Neural progenitor cell (in vitro differentiated cells): ENCODE data around the gene CEBPB. TPM values are rescaled to one million over a fixed set of nuclear protein-coding genes. Genes with fewer than 3 reads are reported as not detected.

Source experiments
- DNase-seq: peaks from one replicate; pipeline ENCODE4 v3.0.0-alpha.2; 2016; ENCODE audit warnings: low spot score
- H2AFZ ChIP-seq: fragments of 200-600 bp; sonication (generic); replicated peaks from 2 replicates; pipeline ENCODE4 v1.6.1; 2016; ENCODE audit warnings: antibody characterized with exemption
- H3F3A ChIP-seq: fragments of 200-600 bp; sonication (generic); 2 replicates; pipeline ENCODE4 v1.6.1; 2016; ENCODE audit warnings: antibody characterized with exemption, low read depth
- H3K27ac ChIP-seq: fragments of 200-600 bp; sonication (generic); 2 replicates; pipeline ENCODE4 v1.5.1; 2016; ENCODE audit warnings: mild to moderate bottlenecking
- H3K27me3 ChIP-seq: fragments of 200-600 bp; sonication (generic); 2 replicates; pipeline ENCODE4 v1.6.1; 2016; ENCODE audit warnings: mild to moderate bottlenecking, moderate library complexity
- H3K36me3 ChIP-seq: fragments of 200-600 bp; sonication (generic); 2 replicates; pipeline ENCODE4 v1.5.1; 2016
- H3K4me1 ChIP-seq: fragments of 200-600 bp; sonication (generic); 2 replicates; pipeline ENCODE4 v1.6.1; 2016; ENCODE audit warnings: mixed run types
- H3K4me2 ChIP-seq: fragments of 200-600 bp; sonication (generic); 2 replicates; pipeline ENCODE4 v1.6.1; 2016
- H3K4me3 ChIP-seq: fragments of 200-600 bp; sonication (generic); 2 replicates; pipeline ENCODE4 v1.5.1; 2016
- H3K79me2 ChIP-seq: fragments of 200-600 bp; sonication (generic); 2 replicates; pipeline ENCODE4 v1.6.1; 2016; ENCODE audit warnings: low read depth
- H3K9ac ChIP-seq: fragments of 200-600 bp; sonication (generic); 2 replicates; pipeline ENCODE4 v1.6.1; 2016
- H3K9me3 ChIP-seq: fragments of 200-600 bp; sonication (generic); 2 replicates; pipeline ENCODE4 v1.5.1; 2016; ENCODE audit warnings: low read depth
- H4K20me1 ChIP-seq: fragments of 200-600 bp; sonication (generic); 2 replicates; pipeline ENCODE4 v1.6.1; 2016; ENCODE audit warnings: low read depth
- H3K27ac Mint-ChIP-seq: 3 replicates; pipeline ENCODE4 v1.8.0; 2021; ENCODE audit warnings: mixed read lengths
- H3K27me3 Mint-ChIP-seq: 2 replicates; pipeline ENCODE4 v1.8.0; 2022; ENCODE audit warnings: low read depth, mild to moderate bottlenecking, inconsistent platforms, moderate library complexity, mixed read lengths; ENCODE audit not compliant: insufficient read depth
- H3K36me3 Mint-ChIP-seq: 3 replicates; pipeline ENCODE4 v1.8.0; 2021; ENCODE audit warnings: mixed read lengths
- H3K4me1 Mint-ChIP-seq: 3 replicates; pipeline ENCODE4 v1.8.0; 2021; ENCODE audit warnings: mixed read lengths
- H3K4me3 Mint-ChIP-seq: 3 replicates; pipeline ENCODE4 v1.8.0; 2021; ENCODE audit warnings: mild to moderate bottlenecking, moderate library complexity, mixed read lengths
- H3K9me3 Mint-ChIP-seq: 3 replicates; pipeline ENCODE4 v1.8.0; 2020; ENCODE audit warnings: mixed read lengths
- EZH2 ChIP-seq: fragments of 200-600 bp; sonication (generic); IDR thresholded peaks from 2 replicates; pipeline ENCODE4 v1.6.1; 2017; ENCODE audit warnings: antibody characterized with exemption, mild to moderate bottlenecking, moderate library complexity
- EZH2phosphoT487 ChIP-seq: fragments of 200-600 bp; sonication (generic); IDR thresholded peaks from 2 replicates; pipeline ENCODE4 v1.6.1; 2017; ENCODE audit warnings: antibody characterized with exemption
- total RNA-seq: library from RNA; depleted of rRNA; stranded (reverse); fragments of >200 nt; gene quantifications from 2 replicates; pipeline ENCODE4 v1.2.3, GENCODE V29; 2015; ENCODE audit warnings: low replicate concordance
- TF ChIP-seq, protein P1 (sequence below): fragments of 200-600 bp; sonication (generic); IDR thresholded peaks from 2 replicates; pipeline ENCODE4 v1.5.1; 2017; ENCODE audit warnings: antibody characterized with exemption, mild to moderate bottlenecking

CEBPB gene
- total RNA-seq, 1 donor from 2014 or later, result 1.8 TPM

DNA sequence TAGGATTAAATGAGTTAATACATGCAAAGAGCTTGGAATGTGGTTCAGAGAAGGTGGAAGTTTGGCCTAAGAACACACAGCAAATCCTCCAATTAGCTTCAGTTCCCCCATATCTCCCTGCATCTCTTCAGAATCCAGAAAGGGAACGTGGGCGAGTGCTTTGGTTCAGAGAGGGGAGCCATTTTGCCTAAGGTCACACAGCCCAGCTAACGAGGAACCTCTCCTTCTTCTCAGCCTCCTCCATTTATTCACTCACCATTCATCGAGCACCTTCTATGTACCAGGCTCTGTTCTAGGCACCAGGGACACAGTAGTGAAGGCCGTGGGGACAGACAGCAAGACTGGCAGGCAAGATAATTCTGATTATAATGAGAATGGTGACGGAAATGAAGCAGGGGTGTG is 2.3 kb upstream of the CEBPB start:
- Histone ChIP-seq H2AFZ (no peak overlapping the region), H3K9ac (no peak overlapping the region), H4K20me1 (peaks cover 11% of the 10 kb centered on the region), H3K4me3 (no peak overlapping the region), H3K27ac (no peak overlapping the region), H3K79me2 (no peaks in the 10 kb centered on the region), H3K36me3 (no peaks in the 10 kb centered on the region), H3K4me2 (no peak overlapping the region), H3F3A (peaks cover 11% of the 10 kb centered on the region), H3K9me3 (no peaks in the 10 kb centered on the region), H3K4me1 (peaks cover 5% of the 10 kb centered on the region), H3K27me3 (peaks cover 43% of the 10 kb centered on the region)
- Mint-ChIP-seq H3K36me3 (no peaks in the 10 kb centered on the region), H3K27me3 (peaks cover 18% of the 10 kb centered on the region), H3K27ac (no peak overlapping the region), H3K4me1 (peaks cover 15% of the 10 kb centered on the region), H3K4me3 (peak overlapping the region; percentile 71), H3K9me3 (no peaks in the 10 kb centered on the region)
- TF ChIP-seq EZH2 (no peak), EZH2phosphoT487 (no peak)
- TF ChIP-seq, protein P1, sequence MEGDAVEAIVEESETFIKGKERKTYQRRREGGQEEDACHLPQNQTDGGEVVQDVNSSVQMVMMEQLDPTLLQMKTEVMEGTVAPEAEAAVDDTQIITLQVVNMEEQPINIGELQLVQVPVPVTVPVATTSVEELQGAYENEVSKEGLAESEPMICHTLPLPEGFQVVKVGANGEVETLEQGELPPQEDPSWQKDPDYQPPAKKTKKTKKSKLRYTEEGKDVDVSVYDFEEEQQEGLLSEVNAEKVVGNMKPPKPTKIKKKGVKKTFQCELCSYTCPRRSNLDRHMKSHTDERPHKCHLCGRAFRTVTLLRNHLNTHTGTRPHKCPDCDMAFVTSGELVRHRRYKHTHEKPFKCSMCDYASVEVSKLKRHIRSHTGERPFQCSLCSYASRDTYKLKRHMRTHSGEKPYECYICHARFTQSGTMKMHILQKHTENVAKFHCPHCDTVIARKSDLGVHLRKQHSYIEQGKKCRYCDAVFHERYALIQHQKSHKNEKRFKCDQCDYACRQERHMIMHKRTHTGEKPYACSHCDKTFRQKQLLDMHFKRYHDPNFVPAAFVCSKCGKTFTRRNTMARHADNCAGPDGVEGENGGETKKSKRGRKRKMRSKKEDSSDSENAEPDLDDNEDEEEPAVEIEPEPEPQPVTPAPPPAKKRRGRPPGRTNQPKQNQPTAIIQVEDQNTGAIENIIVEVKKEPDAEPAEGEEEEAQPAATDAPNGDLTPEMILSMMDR, result no peak
- DNase-seq, result no peak

DNA sequence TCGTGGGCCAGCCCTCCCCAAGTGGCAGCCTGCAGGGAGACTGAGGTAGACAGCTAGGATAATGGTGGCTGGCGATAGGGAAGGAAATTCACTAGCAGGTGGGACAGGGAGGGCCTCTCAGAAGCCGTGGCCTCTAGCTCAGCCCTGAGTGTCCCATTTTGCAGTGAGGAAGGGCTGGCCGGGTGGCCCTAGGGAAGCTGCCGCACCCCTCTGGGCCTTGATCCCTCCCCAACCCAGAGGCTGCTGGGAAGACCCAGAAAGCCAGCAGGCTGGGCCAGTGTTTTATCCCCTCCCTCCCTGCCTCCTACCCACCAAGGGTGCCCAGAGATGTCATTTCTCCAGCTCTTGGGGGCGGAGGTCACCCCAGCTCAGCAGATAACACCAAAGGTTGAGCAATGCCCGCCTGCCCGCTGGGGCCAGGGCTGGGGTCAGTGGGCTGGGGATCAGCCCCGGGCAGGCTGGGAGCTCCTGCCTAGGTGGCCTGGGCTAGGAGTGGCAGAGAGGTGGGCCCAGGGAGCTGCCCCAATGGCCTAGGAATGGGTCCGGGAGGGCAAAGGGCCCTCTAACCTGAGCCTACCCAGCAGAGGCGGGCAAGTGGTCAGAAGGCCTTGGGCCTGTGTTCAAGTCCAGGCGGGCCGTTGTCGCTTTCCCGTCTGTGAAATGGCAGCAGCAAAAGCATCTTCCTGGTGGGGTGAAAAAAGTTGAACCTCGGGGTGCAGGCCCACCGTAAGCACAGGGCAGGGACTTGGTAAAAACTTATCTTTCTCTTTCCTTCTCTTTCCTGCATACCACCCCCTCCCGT is 1.6 kb upstream of the CEBPB start:
- Histone ChIP-seq H3K27me3 (peaks cover 48% of the 10 kb centered on the region), H3K4me1 (peaks cover 10% of the 10 kb centered on the region), H3K79me2 (no peaks in the 10 kb centered on the region), H2AFZ (no peak overlapping the region), H3K36me3 (no peaks in the 10 kb centered on the region), H3K27ac (no peak overlapping the region), H3K4me2 (no peak overlapping the region), H3F3A (peaks cover 11% of the 10 kb centered on the region), H3K4me3 (no peak overlapping the region), H4K20me1 (peaks cover 15% of the 10 kb centered on the region), H3K9me3 (no peaks in the 10 kb centered on the region), H3K9ac (no peak overlapping the region)
- H3K4me1 Mint-ChIP-seq, result peaks cover 22% of the 10 kb centered on the region
- peak overlapping the region; percentile 76 for H3K4me3 Mint-ChIP-seq
- no peaks in the 10 kb centered on the region for H3K36me3 Mint-ChIP-seq
- no peak for DNase-seq
- H3K27ac Mint-ChIP-seq, result no peak overlapping the region
- H3K27me3 Mint-ChIP-seq, result peaks cover 21% of the 10 kb centered on the region
- no peaks in the 10 kb centered on the region for H3K9me3 Mint-ChIP-seq
- TF ChIP-seq EZH2, result no peak
- TF ChIP-seq, protein P1, result no peak
- TF ChIP-seq EZH2phosphoT487, result no peak

DNA sequence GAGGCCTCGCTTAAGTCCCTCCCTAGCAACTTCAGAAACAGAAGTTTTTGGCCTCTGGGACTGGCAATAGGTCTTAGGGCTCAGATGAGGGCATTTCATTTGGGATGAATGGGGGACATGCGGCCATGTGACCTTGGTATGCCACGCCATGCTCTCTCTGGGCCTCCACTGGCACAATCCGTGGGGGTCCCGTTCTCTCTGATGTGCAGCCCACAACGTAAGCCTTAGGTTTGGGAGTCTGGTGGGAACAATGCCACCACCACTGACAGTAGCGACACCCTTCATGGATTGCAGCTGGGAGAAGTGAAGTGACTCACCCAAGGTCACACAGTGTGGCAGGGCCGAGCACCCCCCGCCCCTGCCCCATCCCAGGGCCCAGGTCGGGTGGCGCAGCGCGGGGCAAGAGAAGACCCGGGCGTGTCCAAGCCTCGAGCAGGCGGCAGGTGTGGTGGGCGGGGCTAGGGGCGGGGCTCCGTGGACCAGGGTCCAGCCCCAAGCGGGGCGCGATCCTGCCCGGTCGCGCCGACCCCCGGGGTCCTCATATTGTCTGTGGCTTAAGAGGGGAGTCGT is 864 bp upstream of the CEBPB start:
- no peaks in the 10 kb centered on the region for H3K9me3 Mint-ChIP-seq
- TF ChIP-seq EZH2 (no peak), EZH2phosphoT487 (no peak)
- TF ChIP-seq, protein P1, result no peak
- H3K79me2 ChIP-seq, result no peaks in the 10 kb centered on the region
- H3K27ac ChIP-seq, result no peak overlapping the region
- H2AFZ ChIP-seq, result peak overlapping the region; percentile 92
- DNase-seq, result peak; percentile 23
- H3K4me1 ChIP-seq, result peaks cover 12% of the 10 kb centered on the region
- H3K36me3 ChIP-seq, result no peaks in the 10 kb centered on the region
- H3K4me1 Mint-ChIP-seq, result peaks cover 25% of the 10 kb centered on the region
- peak overlapping the region; percentile 76 for H3K4me3 Mint-ChIP-seq
- H3K9me3 ChIP-seq, result no peaks in the 10 kb centered on the region
- no peak overlapping the region for H3K27ac Mint-ChIP-seq
- H3K27me3 Mint-ChIP-seq, result peaks cover 21% of the 10 kb centered on the region
- H4K20me1 ChIP-seq, result peaks cover 15% of the 10 kb centered on the region
- peak overlapping the region; percentile 99 for H3K4me2 ChIP-seq
- peaks cover 11% of the 10 kb centered on the region for H3F3A ChIP-seq
- H3K36me3 Mint-ChIP-seq, result no peaks in the 10 kb centered on the region
- H3K9ac ChIP-seq, result no peak overlapping the region
- peak overlapping the region; percentile 89 for H3K4me3 ChIP-seq
- H3K27me3 ChIP-seq, result peaks cover 51% of the 10 kb centered on the region
